MM.1S (cell line): Measurements from ENCODE around the gene ABL2.

Experiments
- DNase-seq: peaks from one replicate; pipeline ENCODE4 v3.0.0-alpha.2; 2015
- H2AFZ ChIP-seq: fragments of 300-600 bp; sonication (generic); 2 replicates; pipeline ENCODE4 v1.6.0; 2016; ENCODE audit warnings: antibody characterized with exemption, low read length
- H3F3A ChIP-seq: fragments of 300-600 bp; sonication (generic); 2 replicates; pipeline ENCODE4 v1.6.1; 2016; ENCODE audit warnings: mild to moderate bottlenecking, antibody characterized with exemption, low read length, moderate library complexity, mixed read lengths; ENCODE audit not compliant: insufficient read depth
- H3K27ac ChIP-seq: fragments of 300-600 bp; sonication (generic); 2 replicates; pipeline ENCODE4 v1.5.1; 2016; ENCODE audit warnings: mild to moderate bottlenecking, low read length
- H3K27me3 ChIP-seq: fragments of 300-600 bp; sonication (generic); replicated peaks from 2 replicates; pipeline ENCODE4 v1.6.0; 2016; ENCODE audit warnings: low read length; ENCODE audit not compliant: insufficient read depth
- H3K36me3 ChIP-seq: fragments of 300-600 bp; sonication (generic); replicated peaks from 2 replicates; pipeline ENCODE4 v1.6.1; 2016; ENCODE audit warnings: mild to moderate bottlenecking, low read length, mixed read lengths; ENCODE audit not compliant: insufficient read depth
- H3K4me1 ChIP-seq: fragments of 300-600 bp; sonication (generic); 2 replicates; pipeline ENCODE4 v1.6.1; 2016; ENCODE audit warnings: low read length, mixed read lengths
- H3K4me2 ChIP-seq: fragments of 300-600 bp; sonication (generic); 2 replicates; pipeline ENCODE4 v1.6.0; 2016; ENCODE audit warnings: low read depth, low read length
- H3K4me3 ChIP-seq: fragments of 300-600 bp; sonication (generic); 2 replicates; pipeline ENCODE4 v1.5.1; 2016; ENCODE audit warnings: low read length, mixed read lengths
- H3K79me2 ChIP-seq: fragments of 300-600 bp; sonication (generic); 2 replicates; pipeline ENCODE4 v1.6.1; 2016; ENCODE audit warnings: mixed run types, low read length, mixed read lengths
- H3K9ac ChIP-seq: fragments of 300-600 bp; sonication (generic); 2 replicates; pipeline ENCODE4 v1.6.1; 2016; ENCODE audit warnings: low read length, mixed read lengths
- H3K9me2 ChIP-seq: fragments of 300-600 bp; sonication (generic); replicated peaks from 2 replicates; pipeline ENCODE4 v1.6.1; 2016; ENCODE audit warnings: mild to moderate bottlenecking, low read length, mixed read lengths; ENCODE audit not compliant: insufficient read depth
- H3K9me3 ChIP-seq: fragments of 300-600 bp; sonication (generic); replicated peaks from 2 replicates; pipeline ENCODE4 v1.6.1; 2016; ENCODE audit warnings: mild to moderate bottlenecking, low read length, mixed read lengths; ENCODE audit not compliant: insufficient read depth
- H4K20me1 ChIP-seq: fragments of 300-600 bp; sonication (generic); 2 replicates; pipeline ENCODE4 v1.6.1; 2016; ENCODE audit warnings: mild to moderate bottlenecking, low read length, moderate library complexity, mixed read lengths; ENCODE audit not compliant: insufficient read depth
- CTCF ChIP-seq: fragments of 300-600 bp; sonication (generic); IDR thresholded peaks from 2 replicates; pipeline ENCODE4 v1.5.1; 2016; ENCODE audit warnings: antibody characterized with exemption, low read length, mixed read lengths
- EZH2 ChIP-seq: fragments of 300-600 bp; sonication (generic); optimal IDR thresholded peaks from 2 replicates; pipeline ENCODE3; 2017; ENCODE audit warnings: low read depth, mild to moderate bottlenecking, antibody characterized with exemption, low read length, mixed read lengths
- EZH2phosphoT487 ChIP-seq: fragments of 300-600 bp; sonication (generic); IDR thresholded peaks from 2 replicates; pipeline ENCODE4 v1.6.1; 2018; ENCODE audit warnings: antibody characterized with exemption, low read length

The ABL2 gene

GRCh38 chr1:179156026-179156425, 73.5 kb downstream of the ABL2 start:
- H3K36me3 ChIP-seq = no peaks in the 10 kb centered on the region
- H2AFZ ChIP-seq = no peak overlapping the region
- no peaks in the 10 kb centered on the region for H3K9me3 ChIP-seq
- no peak overlapping the region for H3K9ac ChIP-seq
- no peak for TF ChIP-seq EZH2
- no peak for TF ChIP-seq CTCF
- no peak for TF ChIP-seq EZH2phosphoT487
- no peaks in the 10 kb centered on the region for H3K9me2 ChIP-seq
- no peak overlapping the region for H3K4me2 ChIP-seq
- no peak overlapping the region for H3K27ac ChIP-seq
- DNase-seq = no peak
- H3K4me3 ChIP-seq = no peak overlapping the region
- H3K27me3 ChIP-seq = no peaks in the 10 kb centered on the region
- no peaks in the 10 kb centered on the region for H4K20me1 ChIP-seq
- H3K79me2 ChIP-seq = peaks cover 42% of the 10 kb centered on the region
- peaks cover 19% of the 10 kb centered on the region for H3K4me1 ChIP-seq
- H3F3A ChIP-seq = 0 out of 2 replicates have a peak, but pooled peaks cover 5% of the 10 kb centered on the region

DNA sequence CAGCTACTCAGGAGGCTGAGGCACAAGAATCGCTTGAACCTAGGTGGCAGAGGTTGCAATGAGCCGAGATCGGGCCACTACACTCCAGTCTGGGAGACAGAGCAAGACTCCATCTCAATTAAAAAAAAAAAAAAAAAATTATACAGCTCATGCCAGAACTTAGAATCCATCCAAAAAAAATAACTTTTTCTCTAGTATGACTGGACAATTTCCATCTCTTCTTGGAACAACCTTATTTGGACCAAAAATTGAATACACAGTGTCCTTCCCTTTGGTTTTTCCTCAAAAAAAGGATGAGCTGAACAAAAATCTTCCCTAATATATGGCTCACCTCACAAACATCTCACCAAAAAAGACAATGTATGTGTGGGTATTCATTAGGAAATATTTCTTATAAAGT, 73.9 kb downstream of the ABL2 start:
- TF ChIP-seq EZH2phosphoT487 (no peak), EZH2 (no peak), CTCF (no peak)
- DNase-seq = no peak
- no peak overlapping the region for H2AFZ ChIP-seq
- no peaks in the 10 kb centered on the region for H3K36me3 ChIP-seq
- H3K9ac ChIP-seq = no peak overlapping the region
- H3K4me3 ChIP-seq = no peak overlapping the region
- no peak overlapping the region for H3K27ac ChIP-seq
- peaks cover 19% of the 10 kb centered on the region for H3K4me1 ChIP-seq
- H3K27me3 ChIP-seq = no peaks in the 10 kb centered on the region
- no peak overlapping the region for H3K4me2 ChIP-seq
- H3K9me3 ChIP-seq = no peaks in the 10 kb centered on the region
- peaks cover 47% of the 10 kb centered on the region for H3K79me2 ChIP-seq
- H3F3A ChIP-seq = 0 out of 2 replicates have a peak, but pooled peaks cover 5% of the 10 kb centered on the region
- H3K9me2 ChIP-seq = no peaks in the 10 kb centered on the region
- no peaks in the 10 kb centered on the region for H4K20me1 ChIP-seq

GRCh38 chr1:179154437-179154836, 75.0 kb downstream of the ABL2 start:
- Histone ChIP-seq H3K4me3 (no peak overlapping the region), H3K9me2 (no peaks in the 10 kb centered on the region), H2AFZ (no peak overlapping the region), H3K36me3 (no peaks in the 10 kb centered on the region), H3K4me2 (no peak overlapping the region), H3K4me1 (peaks cover 19% of the 10 kb centered on the region), H4K20me1 (no peaks in the 10 kb centered on the region), H3F3A (0 out of 2 replicates have a peak, but pooled peaks cover 5% of the 10 kb centered on the region), H3K9me3 (no peaks in the 10 kb centered on the region), H3K9ac (no peak overlapping the region), H3K79me2 (peaks cover 58% of the 10 kb centered on the region), H3K27me3 (no peaks in the 10 kb centered on the region), H3K27ac (no peak overlapping the region)
- no peak for DNase-seq
- TF ChIP-seq EZH2phosphoT487 = no peak
- TF ChIP-seq CTCF = no peak
- TF ChIP-seq EZH2 = no peak
